ENCODE measurements around the gene CCDC17.

GRCh38 chr1:45585496-45586075 is 38.3 kb downstream of the CCDC17 start:
- TF ChIP-seq POLR2A (IDR thresholded peaks at IDR 0.05): no peak
- TF ChIP-seq CTCF (IDR thresholded peaks at IDR 0.05): no peak

Measured in thyroid gland (tissue), 4 donors.